Chondrocyte (in vitro differentiated cells): ENCODE measurements around the gene SOS1. TPM values are rescaled to one million over a fixed set of nuclear protein-coding genes. Genes with fewer than 3 reads are reported as not detected.

ENCODE experiments used
- DNase-seq: peaks from one replicate; pipeline ENCODE4 v3.0.0; 2021; ENCODE audit warnings: mixed read lengths, low spot score
- H3K27ac Mint-ChIP-seq: one replicate; pipeline ENCODE4 v1.8.0; 2021; ENCODE audit warnings: mild to moderate bottlenecking, moderate library complexity, mixed read lengths; ENCODE audit not compliant: unreplicated experiment
- H3K27me3 Mint-ChIP-seq: 2 replicates; pipeline ENCODE4 v1.8.0; 2021; ENCODE audit warnings: low read depth, mixed read lengths
- H3K36me3 Mint-ChIP-seq: 2 replicates; pipeline ENCODE4 v1.8.0; 2021; ENCODE audit warnings: low read depth, mixed read lengths
- H3K4me1 Mint-ChIP-seq: 2 replicates; pipeline ENCODE4 v1.8.0; 2021; ENCODE audit warnings: low read depth, mild to moderate bottlenecking, mixed read lengths
- H3K4me3 Mint-ChIP-seq: one replicate; pipeline ENCODE4 v1.8.0; 2021; ENCODE audit warnings: mild to moderate bottlenecking, moderate library complexity, mixed read lengths; ENCODE audit not compliant: unreplicated experiment
- H3K9me3 Mint-ChIP-seq: 2 replicates; pipeline ENCODE4 v1.8.0; 2021; ENCODE audit warnings: low read depth, mixed read lengths
- CTCF ChIP-seq: fragments of 200-600 bp; sonication (generic); IDR thresholded peaks from 2 replicates; pipeline ENCODE4 v1.5.0; 2021; ENCODE audit warnings: antibody characterized with exemption, mild to moderate bottlenecking, moderate library complexity
- total RNA-seq: library from RNA; stranded (reverse); gene quantifications from 3 replicates; pipeline ENCODE4 v1.2.1, GENCODE V29; 2021

Gene SOS1
- total RNA-seq, 1 donor from 2014 or later: 37.2 TPM

- Mint-ChIP-seq H3K27ac (peak overlapping the region; percentile 69), H3K9me3 (no peaks in the 10 kb centered on the region), H3K36me3 (peaks cover 7% of the 10 kb centered on the region), H3K27me3 (no peaks in the 10 kb centered on the region), H3K4me3 (no peak overlapping the region), H3K4me1 (peaks cover 45% of the 10 kb centered on the region)
- no peak for TF ChIP-seq CTCF
- DNase-seq: no peak
Measured at GRCh38 chr2:39114771-39115170, 6.1 kb downstream of the SOS1 start.

GRCh38 chr2:39109537-39109936, 11.3 kb downstream of the SOS1 start:
- Mint-ChIP-seq H3K9me3 (no peaks in the 10 kb centered on the region), H3K4me3 (no peak overlapping the region), H3K36me3 (peaks cover 7% of the 10 kb centered on the region), H3K27me3 (no peaks in the 10 kb centered on the region), H3K4me1 (peaks cover 28% of the 10 kb centered on the region), H3K27ac (no peak overlapping the region)
- no peak for TF ChIP-seq CTCF
- no peak for DNase-seq

- Mint-ChIP-seq H3K4me3 (no peak overlapping the region), H3K27ac (peak overlapping the region; percentile 3), H3K27me3 (no peaks in the 10 kb centered on the region)
Measured at GRCh38 chr2:39108377-39108776, 12.5 kb downstream of the SOS1 start.

GRCh38 chr2:39107724-39108273, 13.1 kb downstream of the SOS1 start:
- Mint-ChIP-seq H3K4me3 (no peak overlapping the region), H3K27me3 (no peaks in the 10 kb centered on the region), H3K27ac (peak overlapping the region; percentile 81), H3K9me3 (no peaks in the 10 kb centered on the region), H3K4me1 (peaks cover 27% of the 10 kb centered on the region), H3K36me3 (peaks cover 7% of the 10 kb centered on the region)
- TF ChIP-seq CTCF: no peak
- DNase-seq: no peak

More at GRCh38 chr2:39108377-39108776, 12.5 kb downstream of the SOS1 start:
- peaks cover 7% of the 10 kb centered on the region for H3K36me3 Mint-ChIP-seq
- peaks cover 26% of the 10 kb centered on the region for H3K4me1 Mint-ChIP-seq
- no peaks in the 10 kb centered on the region for H3K9me3 Mint-ChIP-seq
- TF ChIP-seq CTCF: no peak
- DNase-seq: no peak

- Mint-ChIP-seq H3K4me3 (peak overlapping the region; percentile 19), H3K36me3 (peaks cover 5% of the 10 kb centered on the region), H3K9me3 (no peaks in the 10 kb centered on the region), H3K4me1 (peaks cover 27% of the 10 kb centered on the region), H3K27me3 (no peaks in the 10 kb centered on the region), H3K27ac (peak overlapping the region; percentile 81)
- no peak for DNase-seq
- TF ChIP-seq CTCF: no peak
Measured at GRCh38 chr2:39107156-39107555, 13.7 kb downstream of the SOS1 start.
